Osteocyte (in vitro differentiated cells): Measurements from ENCODE around the gene LIM2. TPM values are rescaled to one million over a fixed set of nuclear protein-coding genes. Genes with fewer than 3 reads are reported as not detected.
"Not testable (repeated sequence)": the region's sequence is repeated elsewhere in the genome, so short reads cannot be mapped to it uniquely, and the experiment has no call there.

Experiments used
- DNase-seq: peaks from one replicate; pipeline ENCODE4 v3.0.0; 2021; ENCODE audit warnings: mixed read lengths; ENCODE audit not compliant: unreplicated experiment; ENCODE audit errors: extremely low spot score
- H3K27ac Mint-ChIP-seq: one replicate; pipeline ENCODE4 v1.8.0; 2021; ENCODE audit warnings: mild to moderate bottlenecking, mixed read lengths; ENCODE audit not compliant: unreplicated experiment
- H3K27me3 Mint-ChIP-seq: one replicate; pipeline ENCODE4 v1.8.0; 2021; ENCODE audit warnings: mixed read lengths; ENCODE audit not compliant: unreplicated experiment
- H3K36me3 Mint-ChIP-seq: one replicate; pipeline ENCODE4 v1.8.0; 2021; ENCODE audit warnings: mixed read lengths; ENCODE audit not compliant: unreplicated experiment
- H3K4me1 Mint-ChIP-seq: one replicate; pipeline ENCODE4 v1.8.0; 2021; ENCODE audit warnings: mixed read lengths; ENCODE audit not compliant: unreplicated experiment
- H3K4me3 Mint-ChIP-seq: one replicate; pipeline ENCODE4 v1.8.0; 2021; ENCODE audit warnings: mild to moderate bottlenecking, moderate library complexity, mixed read lengths; ENCODE audit not compliant: unreplicated experiment
- H3K9me3 Mint-ChIP-seq: one replicate; pipeline ENCODE4 v1.8.0; 2021; ENCODE audit warnings: mixed read lengths; ENCODE audit not compliant: unreplicated experiment
- total RNA-seq: library from RNA; stranded (reverse); gene quantifications from 2 replicates; pipeline ENCODE4 v1.2.1, GENCODE V29; 2021
- TF ChIP-seq, protein P1 (sequence below): fragments of 200-600 bp; sonication (generic); IDR thresholded peaks from 2 replicates; pipeline ENCODE4 v1.5.0; 2021; ENCODE audit warnings: antibody characterized with exemption, mild to moderate bottlenecking, moderate library complexity

LIM2 gene
- total RNA-seq, 1 donor from 2014 or later = not detected

DNA sequence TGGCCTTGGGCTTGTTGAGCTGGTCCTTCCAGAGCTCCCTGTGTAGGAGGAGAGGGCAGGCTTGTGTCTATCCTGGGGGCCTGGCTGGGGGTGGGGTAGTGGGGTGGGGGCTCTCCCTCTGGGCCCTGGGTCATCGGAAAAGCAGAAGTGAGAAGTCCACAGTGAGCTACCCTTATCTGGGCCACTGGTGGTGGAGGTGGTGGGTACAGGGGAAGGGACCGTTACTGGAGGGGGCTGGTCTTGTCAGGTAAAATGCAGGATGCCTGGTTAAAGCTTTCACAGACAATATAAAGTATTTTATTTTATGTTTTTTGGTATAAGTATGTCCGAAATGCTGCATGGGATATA lies 30.0 kb upstream of the LIM2 start:
- Mint-ChIP-seq H3K9me3 (no peaks in the 10 kb centered on the region), H3K36me3 (no peaks in the 10 kb centered on the region), H3K27me3 (no peaks in the 10 kb centered on the region), H3K4me3 (no peak overlapping the region), H3K4me1 (no peaks in the 10 kb centered on the region), H3K27ac (no peak overlapping the region)
- no peak for DNase-seq
- TF ChIP-seq, protein P1, sequence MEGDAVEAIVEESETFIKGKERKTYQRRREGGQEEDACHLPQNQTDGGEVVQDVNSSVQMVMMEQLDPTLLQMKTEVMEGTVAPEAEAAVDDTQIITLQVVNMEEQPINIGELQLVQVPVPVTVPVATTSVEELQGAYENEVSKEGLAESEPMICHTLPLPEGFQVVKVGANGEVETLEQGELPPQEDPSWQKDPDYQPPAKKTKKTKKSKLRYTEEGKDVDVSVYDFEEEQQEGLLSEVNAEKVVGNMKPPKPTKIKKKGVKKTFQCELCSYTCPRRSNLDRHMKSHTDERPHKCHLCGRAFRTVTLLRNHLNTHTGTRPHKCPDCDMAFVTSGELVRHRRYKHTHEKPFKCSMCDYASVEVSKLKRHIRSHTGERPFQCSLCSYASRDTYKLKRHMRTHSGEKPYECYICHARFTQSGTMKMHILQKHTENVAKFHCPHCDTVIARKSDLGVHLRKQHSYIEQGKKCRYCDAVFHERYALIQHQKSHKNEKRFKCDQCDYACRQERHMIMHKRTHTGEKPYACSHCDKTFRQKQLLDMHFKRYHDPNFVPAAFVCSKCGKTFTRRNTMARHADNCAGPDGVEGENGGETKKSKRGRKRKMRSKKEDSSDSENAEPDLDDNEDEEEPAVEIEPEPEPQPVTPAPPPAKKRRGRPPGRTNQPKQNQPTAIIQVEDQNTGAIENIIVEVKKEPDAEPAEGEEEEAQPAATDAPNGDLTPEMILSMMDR = no peak

DNA sequence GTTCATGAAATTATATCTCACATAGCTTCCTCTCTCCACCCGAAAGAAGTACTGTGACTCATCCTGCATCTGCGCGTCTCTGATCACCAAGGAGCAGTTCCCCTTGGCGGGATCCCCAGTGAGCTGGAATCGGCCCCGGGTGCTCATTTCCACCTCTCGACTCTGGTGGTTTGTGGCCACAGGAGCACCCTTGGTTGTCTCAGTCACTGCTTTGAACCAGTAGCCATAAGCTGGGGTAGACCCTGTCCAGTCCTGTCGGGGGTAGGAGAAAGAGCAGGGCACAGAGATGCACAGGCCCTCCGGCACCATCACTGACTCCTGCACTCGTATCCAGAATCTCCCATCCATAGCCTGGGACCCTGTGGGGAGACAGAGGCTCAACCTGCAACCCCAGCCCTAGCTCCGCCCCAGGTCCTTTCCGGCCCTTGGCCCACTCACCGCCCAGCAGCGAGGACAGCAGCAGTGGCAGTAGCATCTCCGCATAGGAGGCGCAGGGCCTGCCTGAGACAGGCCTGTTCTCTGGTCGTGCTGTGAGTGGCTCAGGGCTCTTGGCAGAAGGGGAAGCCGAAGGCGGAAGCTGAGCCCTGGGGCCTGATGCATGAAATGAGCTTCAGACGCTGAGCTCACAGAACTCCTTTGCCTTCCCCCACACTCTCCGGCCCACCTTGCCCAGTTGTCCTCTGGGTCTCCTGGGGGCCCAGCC lies 29.5 kb upstream of the LIM2 start, which contains the start of gene SIGLEC10:
TSS of gene SIGLEC10 (minus strand) at position 536 of the 703 bp plus-strand sequence. CDS start at position 475, 61 bp downstream.
- Mint-ChIP-seq H3K4me1 (no peaks in the 10 kb centered on the region), H3K27ac (no peak within 1 kb of the TSS), H3K27me3 (no peaks in the 10 kb centered on the region), H3K36me3 (no peaks in the 10 kb centered on the region), H3K4me3 (no peak within 1 kb of the TSS), H3K9me3 (no peaks in the 10 kb centered on the region)
- TF ChIP-seq, protein P1 = no peak
- DNase-seq = no peak

DNA sequence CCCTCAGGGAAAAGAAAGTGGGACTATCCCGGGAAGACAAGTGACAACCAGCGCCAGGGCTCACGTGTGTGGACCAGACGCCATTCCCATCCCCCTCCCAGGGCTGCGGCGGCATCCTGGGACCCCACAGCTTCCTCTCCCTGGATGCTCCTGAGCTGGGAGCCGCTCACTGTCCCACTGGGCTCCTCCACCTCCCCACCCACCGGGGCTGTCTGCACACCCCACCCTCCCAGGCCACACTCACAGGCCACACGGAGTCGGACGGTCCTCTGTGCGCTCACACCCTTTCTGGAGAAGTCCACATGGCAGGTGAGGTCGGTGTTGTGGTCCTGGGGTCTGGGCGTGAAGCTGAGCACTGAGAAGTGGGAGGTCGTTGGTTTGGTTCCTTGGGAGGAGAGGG lies 28.6 kb upstream of the LIM2 start:
- not testable (repeated sequence) for H3K36me3 Mint-ChIP-seq, H3K9me3 Mint-ChIP-seq, DNase-seq, H3K27me3 Mint-ChIP-seq, H3K27ac Mint-ChIP-seq, H3K4me3 Mint-ChIP-seq, H3K4me1 Mint-ChIP-seq

DNA sequence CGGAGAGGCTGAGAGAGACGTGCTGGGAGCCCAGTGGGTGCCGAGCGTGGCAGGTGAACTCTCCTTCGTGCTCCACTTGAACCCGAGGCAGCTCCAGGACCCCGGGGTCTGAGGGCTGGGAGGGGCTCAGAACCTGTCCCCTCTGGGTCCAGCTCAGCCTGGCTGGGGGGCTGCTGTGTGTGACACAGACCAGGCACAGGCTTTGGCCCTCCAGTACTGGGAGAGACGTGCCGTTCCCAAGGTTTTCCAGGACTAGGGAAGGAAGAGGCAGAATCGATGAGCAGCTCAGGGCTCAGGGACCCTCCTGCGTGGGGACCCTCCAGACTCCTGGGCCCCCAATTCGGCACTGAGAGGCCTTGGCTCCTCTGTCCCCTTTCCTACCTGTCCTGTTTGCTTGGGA lies 27.4 kb upstream of the LIM2 start:
- Mint-ChIP-seq H3K36me3 (no peaks in the 10 kb centered on the region), H3K4me1 (no peaks in the 10 kb centered on the region), H3K27ac (no peak overlapping the region), H3K4me3 (no peak overlapping the region), H3K9me3 (peaks cover 3% of the 10 kb centered on the region), H3K27me3 (no peaks in the 10 kb centered on the region)
- no peak for DNase-seq
- TF ChIP-seq, protein P1 = no peak

DNA sequence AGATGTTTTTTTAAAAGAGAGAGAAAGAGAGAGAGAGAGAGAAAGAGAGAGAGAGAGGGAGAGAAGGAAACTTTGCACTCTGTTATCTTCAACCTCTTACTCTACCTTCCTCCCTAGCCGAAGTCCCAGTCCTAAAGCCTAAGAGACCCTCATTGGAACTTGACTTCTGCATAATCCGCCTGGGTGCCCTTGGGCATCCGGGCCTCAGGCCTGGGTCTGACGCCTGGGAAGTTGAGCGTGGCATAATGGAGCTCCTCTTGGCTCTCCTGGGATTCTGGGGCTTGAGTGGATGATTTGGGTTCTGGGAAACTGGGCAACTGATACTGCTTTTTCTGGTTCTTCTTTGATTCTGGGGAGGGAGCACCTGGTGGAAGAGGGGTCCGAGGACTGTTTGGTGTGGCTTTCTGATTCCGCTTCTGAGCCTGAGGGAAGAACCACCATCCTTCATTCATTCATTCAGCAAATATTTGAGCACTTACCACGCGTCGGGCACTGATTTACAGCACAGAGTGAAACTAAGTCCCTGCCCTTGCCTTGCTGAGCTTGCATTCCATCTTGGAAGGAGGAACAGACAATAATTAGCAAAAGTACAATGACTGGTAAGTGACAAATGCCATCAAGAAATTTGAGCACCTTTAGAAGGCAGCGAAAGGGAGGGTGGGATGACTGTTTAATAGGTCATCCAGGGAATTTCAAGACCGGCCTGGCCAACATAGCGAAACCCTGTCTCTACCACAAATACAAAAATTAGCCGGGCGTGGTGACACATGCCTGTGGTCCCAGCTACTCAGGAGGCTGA lies 23.4 kb upstream of the LIM2 start:
- no peak overlapping the region for H3K27ac Mint-ChIP-seq

More for the DNA sequence above, 23.4 kb upstream of the LIM2 start:
- TF ChIP-seq, protein P1 = no peak
- Mint-ChIP-seq H3K36me3 (no peaks in the 10 kb centered on the region), H3K27me3 (no peaks in the 10 kb centered on the region), H3K4me3 (no peak overlapping the region), H3K4me1 (no peaks in the 10 kb centered on the region), H3K9me3 (peaks cover 3% of the 10 kb centered on the region)
- DNase-seq = no peak
